CD14-positive monocyte (primary cell): ENCODE measurements around the gene CENPM. TPM values are rescaled to one million over a fixed set of nuclear protein-coding genes. Genes with fewer than 3 reads are reported as not detected.

Experiments used
- DNase-seq, 3 donors: peaks; one replicate each; pipeline ENCODE4 v3.0.0-alpha.2; 2011 to 2022
- H2AFZ ChIP-seq: 2 replicates; pipeline ENCODE4 v1.6.0; 2012; ENCODE audit warnings: mild to moderate bottlenecking, low read depth, low read length, inconsistent platforms; ENCODE audit not compliant: insufficient read depth, poor library complexity, severe bottlenecking
- H3K27ac ChIP-seq, 2 donors: 1 replicate in 1 of 2; 2 replicates in 1 of 2; pipeline ENCODE4 v1.5.1; 2012 to 2013; ENCODE audit warnings: low read length in 2 of 2, control low read depth in 1 of 2, inconsistent platforms in 1 of 2, low read depth in 1 of 2, mild to moderate bottlenecking in 1 of 2
- H3K27me3 ChIP-seq, 2 donors: one replicate each; pipeline versions ENCODE4 v1.6.0 to v1.6.1; 2011 to 2013; ENCODE audit warnings: low read length in 2 of 2; ENCODE audit not compliant: control insufficient read depth in 2 of 2, insufficient read depth in 2 of 2
- H3K36me3 ChIP-seq, 2 donors: replicated peaks in 1 of 2; 1 replicate in 1 of 2; 2 replicates in 1 of 2; pipeline versions ENCODE4 v1.5.1 to v1.6.1; 2012 to 2013; ENCODE audit warnings: low read length in 2 of 2, control low read depth in 1 of 2, inconsistent platforms in 1 of 2, mild to moderate bottlenecking in 1 of 2; ENCODE audit not compliant: insufficient read depth in 2 of 2, control insufficient read depth in 1 of 2
- H3K4me1 ChIP-seq, 2 donors: 1 replicate in 1 of 2; 2 replicates in 1 of 2; pipeline versions ENCODE4 v1.5.1 to v1.6.1; 2012 to 2013; ENCODE audit warnings: low read length in 2 of 2, control low read depth in 1 of 2, inconsistent platforms in 1 of 2, mild to moderate bottlenecking in 1 of 2, moderate library complexity in 1 of 2; ENCODE audit not compliant: insufficient read depth in 2 of 2, control insufficient read depth in 1 of 2
- H3K4me2 ChIP-seq: replicated peaks from 2 replicates; pipeline ENCODE3; 2012; ENCODE audit warnings: low read length, moderate library complexity, mild to moderate bottlenecking; ENCODE audit not compliant: poor library complexity, severe bottlenecking; ENCODE audit errors: extremely low read depth
- H3K4me3 ChIP-seq, 3 experiments: fragments of 200-600 bp in 1 of 3; sonication (generic) in 1 of 3; replicated peaks in 1 of 3; 1 replicate in 2 of 3; 2 replicates in 1 of 3; pipeline ENCODE4 v1.5.1; 2011 to 2013; ENCODE audit warnings: low read length in 3 of 3, mild to moderate bottlenecking in 3 of 3, control low read depth in 2 of 3, low read depth in 2 of 3, inconsistent platforms in 1 of 3, moderate library complexity in 1 of 3
- H3K79me2 ChIP-seq: 2 replicates; pipeline ENCODE4 v1.6.0; 2012; ENCODE audit warnings: mild to moderate bottlenecking, control low read depth, inconsistent platforms, low read length, moderate library complexity; ENCODE audit not compliant: insufficient read depth
- H3K9ac ChIP-seq: 2 replicates; pipeline ENCODE4 v1.6.0; 2017; ENCODE audit warnings: low read length, mild to moderate bottlenecking; ENCODE audit not compliant: insufficient read depth, poor library complexity, severe bottlenecking
- H3K9me3 ChIP-seq, 2 donors: replicated peaks in 1 of 2; 1 replicate in 1 of 2; 2 replicates in 1 of 2; pipeline versions ENCODE4 v1.5.1 to v1.6.1; 2012 to 2013; ENCODE audit warnings: low read length in 2 of 2, control low read depth in 1 of 2; ENCODE audit not compliant: control insufficient read depth in 1 of 2, insufficient read depth in 1 of 2
- H4K20me1 ChIP-seq: 2 replicates; pipeline ENCODE4 v1.6.0; 2012; ENCODE audit warnings: mild to moderate bottlenecking, low read length, control low read depth, moderate library complexity; ENCODE audit not compliant: insufficient read depth
- H3K27ac Mint-ChIP-seq, 7 donors: one replicate each; pipeline ENCODE4 v1.8.0; 2020; ENCODE audit warnings: mild to moderate bottlenecking in 7 of 7, mixed read lengths in 7 of 7, moderate library complexity in 6 of 7, inconsistent platforms in 2 of 7
- H3K27me3 Mint-ChIP-seq, 3 donors: one replicate each; pipeline ENCODE4 v1.8.0; 2021 to 2022; ENCODE audit warnings: low read depth in 3 of 3, mild to moderate bottlenecking in 3 of 3, mixed read lengths in 3 of 3, moderate library complexity in 3 of 3, inconsistent platforms in 1 of 3
- H3K36me3 Mint-ChIP-seq, 2 donors: one replicate each; pipeline ENCODE4 v1.8.0; 2020; ENCODE audit warnings: mixed read lengths in 2 of 2, inconsistent platforms in 1 of 2, mild to moderate bottlenecking in 1 of 2
- H3K4me1 Mint-ChIP-seq: one replicate; pipeline ENCODE4 v1.8.0; 2020; ENCODE audit warnings: mild to moderate bottlenecking, mixed read lengths
- H3K4me3 Mint-ChIP-seq, 2 donors: one replicate each; pipeline ENCODE4 v1.8.0; 2020; ENCODE audit warnings: mild to moderate bottlenecking in 2 of 2, mixed read lengths in 2 of 2, moderate library complexity in 1 of 2
- H3K9me3 Mint-ChIP-seq, 7 donors: one replicate each; pipeline ENCODE4 v1.8.0; 2020 to 2022; ENCODE audit warnings: mixed read lengths in 7 of 7, mild to moderate bottlenecking in 6 of 7, moderate library complexity in 6 of 7, inconsistent platforms in 2 of 7
- CTCF ChIP-seq: fragments of 200-600 bp; IDR thresholded peaks from one replicate; pipeline ENCODE4 v1.8.0; 2022; ENCODE audit warnings: antibody characterized with exemption, mild to moderate bottlenecking
- WGBS: methylation state at CpG from one replicate; pipeline ENCODE4 v1.1.5; 2013; ENCODE audit warnings: missing lambda C conversion rate; ENCODE audit not compliant: insufficient coverage; 5-methylcytosine and 5-hydroxymethylcytosine counted together
- intact Hi-C, 2 donors: fragments of 100-400 bp; cut with micrococcal nuclease; formaldehyde crosslinking; loops; one replicate each; pipeline versions ENCODE4 v1.15.0 to v1.15.1; 2023
- polyA plus RNA-seq, 3 donors: library from polyadenylated mRNA; depleted of rRNA in 1 of 3; unstranded in 2 of 3; stranded (reverse) in 1 of 3; fragments of 300-500 nt in 2 of 3; fragments of >200 nt in 1 of 3; fragmentation: Illumina TruSeq in 2 of 3; gene quantifications; 1 replicate in 2 of 3; 2 replicates in 1 of 3; pipeline ENCODE4 v1.2.3, GENCODE V29; 2012 to 2021

CENPM gene
- polyA plus RNA-seq, 3 donors = 0.20 TPM; not detected in 2

- H3K4me2 ChIP-seq = no peak overlapping the region
- H3K27ac ChIP-seq = no peak overlapping the region
- Mint-ChIP-seq H3K27me3 (peaks cover 5 to 22% (median 16%) of the 10 kb centered on the region in 3 donors), H3K36me3 (no peaks in the 10 kb centered on the region), H3K4me1 (no peaks in the 10 kb centered on the region), H3K4me3 (no peak overlapping the region), H3K9me3 (peaks cover 0 to 3% (median 0%) of the 10 kb centered on the region in 7 donors), H3K27ac (no peak overlapping the region)
- intact Hi-C loops = no loop called here
- H3K36me3 ChIP-seq = no peaks in the 10 kb centered on the region
- 100% methylated on average over 1 of the region's 5 CpGs for WGBS
- H4K20me1 ChIP-seq = no peaks in the 10 kb centered on the region
- DNase-seq = no peak
- no peaks in the 10 kb centered on the region for H3K4me1 ChIP-seq
- H3K9me3 ChIP-seq = no peaks in the 10 kb centered on the region
- no peak overlapping the region for H3K4me3 ChIP-seq
- peak overlapping the region; percentile 29 for H2AFZ ChIP-seq
- no peaks in the 10 kb centered on the region for H3K27me3 ChIP-seq
- no peaks in the 10 kb centered on the region for H3K79me2 ChIP-seq
- no peak for TF ChIP-seq CTCF
- no peak overlapping the region for H3K9ac ChIP-seq
Observed at GRCh38 chr22:41964112-41964491, 17.1 kb upstream of the CENPM start.

GRCh38 chr22:41963453-41964111, 16.6 kb upstream of the CENPM start:
- peak overlapping the region; percentile 29 for H2AFZ ChIP-seq
- H3K9me3 Mint-ChIP-seq = peaks cover 0 to 3% (median 0%) of the 10 kb centered on the region in 7 donors
- no peaks in the 10 kb centered on the region for H3K9me3 ChIP-seq
- no peaks in the 10 kb centered on the region for H3K4me1 ChIP-seq
- peaks cover 5 to 23% (median 17%) of the 10 kb centered on the region in 3 donors for H3K27me3 Mint-ChIP-seq
- DNase-seq = no peak
- H3K79me2 ChIP-seq = no peaks in the 10 kb centered on the region
- H3K27me3 ChIP-seq = no peaks in the 10 kb centered on the region
- intact Hi-C loops = no loop called here
- H3K4me2 ChIP-seq = no peak overlapping the region
- no peaks in the 10 kb centered on the region for H3K36me3 Mint-ChIP-seq
- H3K4me3 Mint-ChIP-seq = no peak overlapping the region
- no peak for TF ChIP-seq CTCF
- no peak overlapping the region for H3K9ac ChIP-seq
- no peaks in the 10 kb centered on the region for H3K4me1 Mint-ChIP-seq
- 78% methylated on average over 8 of the region's 9 CpGs for WGBS
- H4K20me1 ChIP-seq = no peaks in the 10 kb centered on the region
- no peak overlapping the region for H3K27ac ChIP-seq
- H3K27ac Mint-ChIP-seq = no peak overlapping the region
- no peak overlapping the region for H3K4me3 ChIP-seq
- no peaks in the 10 kb centered on the region for H3K36me3 ChIP-seq
